Right ventricle myocardium inferior (tissue), 1 donor: ENCODE measurements around the gene MAP3K12. TPM values are rescaled to one million over a fixed set of nuclear protein-coding genes. Genes with fewer than 3 reads are reported as not detected.
"Not testable (repeated sequence)": the region's sequence is repeated elsewhere in the genome, so short reads cannot be mapped to it uniquely, and the experiment has no call there.

Source experiments
- ATAC-seq: fragments of 200-7000 bp; cut with Tn5 transposase; one replicate; pipeline ENCODE4 v1.9.1; 2020; ENCODE audit warnings: mild to moderate bottlenecking, moderate library complexity
- DNase-seq: peaks from one replicate; pipeline ENCODE4 v3.0.0; 2021; ENCODE audit errors: missing footprints
- intact Hi-C: fragments of 100-400 bp; cut with DNase I; formaldehyde crosslinking; loops from one replicate; pipeline ENCODE4 v1.11.0; 2022
- total RNA-seq: library from RNA; stranded (reverse); fragmentation: NEBNext Ultra II Directional; extraction: Animal tissue kit (Norgen Biotek cat#: 25700); gene quantifications from one replicate; pipeline ENCODE4 v1.2.1, GENCODE V29; 2021
- donor health status: DM: no; HTN: yes; CAD: no; lungs with severe emphysema.

Gene MAP3K12
- total RNA-seq, 1 donor from 2014 or later: 5.6 TPM

GRCh38 chr12:53481939-53482586, 17.2 kb downstream of the MAP3K12 start:
- DNase-seq (no peak), ATAC-seq (no peak)
- intact Hi-C loops: no loop called here

GRCh38 chr12:53481458-53481857, 17.8 kb downstream of the MAP3K12 start:
- intact Hi-C loops, DNase-seq, ATAC-seq: not testable (repeated sequence)

- DNase-seq (no peak), ATAC-seq (no peak)
- intact Hi-C loops: no loop called here
Observed at GRCh38 chr12:53480491-53481442, 18.5 kb downstream of the MAP3K12 start.

- ATAC-seq (no peak), DNase-seq (no peak)
- intact Hi-C loops: no loop called here
Observed at GRCh38 chr12:53479331-53479730, 19.9 kb downstream of the MAP3K12 start.

- DNase-seq (no peak), ATAC-seq (no peak)
- intact Hi-C loops: no loop called here
Observed at GRCh38 chr12:53478865-53479264, 20.4 kb downstream of the MAP3K12 start.

- intact Hi-C loops: no loop called here
- DNase-seq (no peak), ATAC-seq (peak; percentile 23)
Observed at GRCh38 chr12:53476769-53477209, 22.5 kb downstream of the MAP3K12 start.

GRCh38 chr12:53474819-53475218, 24.4 kb downstream of the MAP3K12 start:
- intact Hi-C loops: no loop called here
- DNase-seq (no peak), ATAC-seq (no peak)

- DNase-seq (no peak), ATAC-seq (no peak)
- intact Hi-C loops: no loop called here
Observed at GRCh38 chr12:53474077-53474476, 25.2 kb downstream of the MAP3K12 start.

- ATAC-seq (no peak), DNase-seq (no peak)
- intact Hi-C loops: no loop called here
Observed at GRCh38 chr12:53472056-53472582, 27.1 kb downstream of the MAP3K12 start.

- intact Hi-C loops: no loop called here
- ATAC-seq: no peak
Observed at GRCh38 chr12:53468282-53468681, 31.0 kb downstream of the MAP3K12 start.

GRCh38 chr12:53467880-53468279, 31.4 kb downstream of the MAP3K12 start:
- DNase-seq: no peak
- intact Hi-C loops: no loop called here
- no peak for ATAC-seq

More at GRCh38 chr12:53468282-53468681, 31.0 kb downstream of the MAP3K12 start:
- DNase-seq: no peak

- DNase-seq: no peak
- no peak for ATAC-seq
- intact Hi-C loops: no loop called here
Observed at GRCh38 chr12:53467082-53467481, 32.2 kb downstream of the MAP3K12 start.

GRCh38 chr12:53466640-53467039, 32.6 kb downstream of the MAP3K12 start:
- ATAC-seq: no peak
- DNase-seq: no peak
- intact Hi-C loops: no loop called here

GRCh38 chr12:53465679-53466078, 33.6 kb downstream of the MAP3K12 start:
- no peak for DNase-seq
- intact Hi-C loops: no loop called here
- ATAC-seq: no peak

GRCh38 chr12:53464685-53465418, 34.4 kb downstream of the MAP3K12 start:
- DNase-seq (no peak), ATAC-seq (no peak)
- intact Hi-C loops: no loop called here

- DNase-seq: no peak
- intact Hi-C loops: no loop called here
- no peak for ATAC-seq
Observed at GRCh38 chr12:53463802-53464560, 35.3 kb downstream of the MAP3K12 start.

- ATAC-seq (no peak), DNase-seq (no peak)
- intact Hi-C loops: no loop called here
Observed at GRCh38 chr12:53462935-53463334, 36.3 kb downstream of the MAP3K12 start.

GRCh38 chr12:53461591-53461990, 37.7 kb downstream of the MAP3K12 start:
- DNase-seq (no peak), ATAC-seq (no peak)
- intact Hi-C loops: no loop called here
